GM12878 (cell line): ENCODE results near the gene SCYGR1. TPM values are rescaled to one million over a fixed set of nuclear protein-coding genes. Genes with fewer than 3 reads are reported as not detected.

ENCODE experiments used
- ATAC-seq: fragments of 200-7000 bp; cut with Tn5 transposase; 3 replicates; pipeline ENCODE4 v1.9.1; 2020; ENCODE audit warnings: mild to moderate bottlenecking, moderate library complexity
- BruUV-seq: library from RNA; stranded (reverse); fragments of 400-500 nt; replicated peaks from 2 replicates; lab custom pipeline; 2021; lab: Mats Ljungman, UMichigan
- CTCF ChIA-PET: fragments of 300-600 bp; sonication (Branson Sonifier 250); formaldehyde crosslinking; extraction: SDS; loops from one replicate; lab custom pipeline; 2021; ENCODE audit warnings: inconsistent platforms; lab: Yijun Ruan, JAX
- POLR2A ChIA-PET: fragments of 350-600 bp; formaldehyde crosslinking; extraction: SDS; loops from one replicate; lab custom pipeline; 2021; ENCODE audit warnings: inconsistent platforms; lab: Charles Lee
- RAD21 ChIA-PET: fragments of 300-600 bp; sonication (Branson Sonifier 250); formaldehyde crosslinking; loops from one replicate; lab custom pipeline; 2023; ENCODE audit warnings: antibody characterized with exemption; ENCODE audit not compliant: unreplicated experiment; lab: Charles Lee
- SMC1A ChIA-PET: fragments of 300-600 bp; sonication (Branson Sonifier 250); formaldehyde crosslinking; loops from one replicate; lab custom pipeline; 2023; ENCODE audit not compliant: unreplicated experiment, uncharacterized antibody; lab: Charles Lee
- DNase-seq: peaks from one replicate; pipeline ENCODE4 v3.0.0-alpha.2; 2011; ENCODE audit warnings: low read depth, low spot score
- FAIRE-seq: peaks from 3 replicates; lab custom pipeline; 2011; peaks lifted over from hg19 to GRCh38; lab: Jason Lieb, UNC
- H2AFZ ChIP-seq: 2 replicates; pipeline ENCODE4 v1.6.0; 2011; ENCODE audit warnings: low read depth, low read length, control low read depth; ENCODE audit not compliant: control insufficient read depth
- H3K27ac ChIP-seq: 2 replicates; pipeline ENCODE4 v1.5.1; 2011; ENCODE audit warnings: control low read depth; ENCODE audit not compliant: control insufficient read depth, insufficient read depth
- H3K27me3 ChIP-seq, 2 experiments: replicated peaks in 1 of 2; 2 replicates each; pipeline versions ENCODE4 v1.6.0 to v1.6.1; 2011; ENCODE audit warnings: low read length in 1 of 2; ENCODE audit not compliant: control insufficient read depth in 2 of 2, insufficient read depth in 2 of 2
- H3K36me3 ChIP-seq, 2 experiments: 2 replicates each; pipeline ENCODE4 v1.5.1; 2011; ENCODE audit warnings: low read length in 1 of 2; ENCODE audit not compliant: control insufficient read depth in 2 of 2, insufficient read depth in 2 of 2
- H3K4me1 ChIP-seq: 2 replicates; pipeline ENCODE4 v1.6.1; 2011; ENCODE audit warnings: mild to moderate bottlenecking, low read length, moderate library complexity, mixed read lengths; ENCODE audit not compliant: control insufficient read depth, insufficient read depth
- H3K4me2 ChIP-seq: 2 replicates; pipeline ENCODE4 v1.6.0; 2011; ENCODE audit warnings: control low read depth; ENCODE audit not compliant: control insufficient read depth, insufficient read depth
- H3K4me3 ChIP-seq: fragments of 200-600 bp; sonication (generic); 2 replicates; pipeline ENCODE4 v1.5.1; 2016
- H3K79me2 ChIP-seq: 2 replicates; pipeline ENCODE4 v1.6.0; 2011; ENCODE audit warnings: low read length; ENCODE audit not compliant: control insufficient read depth, insufficient read depth
- H3K9ac ChIP-seq: 2 replicates; pipeline ENCODE4 v1.8.0; 2011; ENCODE audit warnings: low read length, control low read depth, mixed read lengths; ENCODE audit not compliant: control insufficient read depth, insufficient read depth
- H3K9me3 ChIP-seq: replicated peaks from 3 replicates; pipeline ENCODE4 v1.5.1; 2011; ENCODE audit warnings: mild to moderate bottlenecking, low read length; ENCODE audit not compliant: control insufficient read depth, insufficient read depth
- H4K20me1 ChIP-seq: 2 replicates; pipeline ENCODE4 v1.6.0; 2011; ENCODE audit not compliant: control insufficient read depth, insufficient read depth
- BACH1 ChIP-seq: fragments of 450-650 bp; IDR thresholded peaks from 2 replicates; pipeline ENCODE4 v1.6.1; 2017; ENCODE audit warnings: mild to moderate bottlenecking, borderline replicate concordance
- BCL11A ChIP-seq: IDR thresholded peaks from 2 replicates; pipeline ENCODE4 v1.6.1; 2011; ENCODE audit warnings: low read depth, low read length
- BMI1 ChIP-seq: fragments of 450-650 bp; IDR thresholded peaks from 2 replicates; pipeline ENCODE4 v1.6.1; 2016; ENCODE audit warnings: mild to moderate bottlenecking, moderate library complexity, borderline replicate concordance
- BRCA1 ChIP-seq: IDR thresholded peaks from 2 replicates; pipeline ENCODE4 v1.6.1; 2011; ENCODE audit warnings: low read depth, low read length, improper control_type of control experiment
- ESRRA ChIP-seq: IDR thresholded peaks from 2 replicates; pipeline ENCODE4 v1.6.1; 2012; ENCODE audit warnings: mild to moderate bottlenecking, low read length, improper control_type of control experiment
- HDGF ChIP-seq: fragments of 450-650 bp; IDR thresholded peaks from 2 replicates; pipeline ENCODE4 v1.6.1; 2016; ENCODE audit warnings: antibody characterized with exemption
- KDM1A ChIP-seq: fragments of 200-600 bp; sonication (generic); IDR thresholded peaks from 2 replicates; pipeline ENCODE4 v1.6.1; 2016; ENCODE audit warnings: borderline replicate concordance
- MYB ChIP-seq: fragments of 150-350 bp; IDR thresholded peaks from 2 replicates; pipeline ENCODE4 v1.6.1; 2014; ENCODE audit warnings: mild to moderate bottlenecking, low read depth, low read length, borderline replicate concordance
- POLR2AphosphoS5 ChIP-seq: IDR thresholded peaks from 2 replicates; pipeline ENCODE4 v1.6.1; 2011; ENCODE audit warnings: mild to moderate bottlenecking, low read length, inconsistent platforms
- RFX5 ChIP-seq: IDR thresholded peaks from 2 replicates; pipeline ENCODE4 v1.6.1; 2011; ENCODE audit warnings: low read depth, low read length, improper control_type of control experiment
- SMAD5 ChIP-seq: IDR thresholded peaks from 2 replicates; pipeline ENCODE4 v1.6.1; 2016; ENCODE audit warnings: antibody characterized with exemption, low read depth
- SMARCA5 ChIP-seq: fragments of 450-650 bp; IDR thresholded peaks from 2 replicates; pipeline ENCODE4 v1.6.1; 2017; ENCODE audit warnings: mild to moderate bottlenecking
- SMC3 ChIP-seq: IDR thresholded peaks from 2 replicates; pipeline ENCODE4 v1.6.1; 2011; ENCODE audit warnings: low read length, improper control_type of control experiment, borderline replicate concordance
- ZBTB33 ChIP-seq: fragments of 450-650 bp; IDR thresholded peaks from 2 replicates; pipeline ENCODE4 v1.6.1; 2017; ENCODE audit warnings: mild to moderate bottlenecking
- WGBS: methylation state at CpG from one replicate; pipeline ENCODE4 v1.1.6; 2016; ENCODE audit warnings: low lambda C conversion rate; ENCODE audit not compliant: insufficient replicate concordance, insufficient coverage; ENCODE audit errors: missing lambda C conversion rate; 5-methylcytosine and 5-hydroxymethylcytosine counted together
- in situ Hi-C: fragments of 300-500 bp; cut with MboI; formaldehyde crosslinking; loops from 9 replicates; pipeline ENCODE4 v1.14.3; 2018; ENCODE audit warnings: mixed read lengths
- intact Hi-C: fragments of 100-400 bp; cut with micrococcal nuclease; formaldehyde crosslinking; loops from one replicate; pipeline ENCODE4 v1.14.2; 2022; ENCODE audit not compliant: unreplicated experiment
- polyA plus RNA-seq, 11 experiments: library from polyadenylated mRNA; depleted of rRNA in 4 of 11; unstranded in 6 of 11; stranded (reverse) in 5 of 11; fragments of >200 nt; fragmentation: Nextera tagmentation in 4 of 11; fragmentation: Illumina TruSeq in 1 of 11; extraction: Ambion mirVana in 4 of 11; extraction: Trizol in 1 of 11; gene quantifications; 1 replicate in 1 of 11; 2 replicates in 10 of 11; pipeline versions ENCODE4 v1.2.1 to v1.2.3, GENCODE V29; 2011 to 2016; ENCODE audit warnings: inconsistent platforms in 2 of 11, missing spikeins in 2 of 11, low read depth in 1 of 11
- total RNA-seq, 4 experiments: library from RNA; depleted of rRNA in 3 of 4; stranded (reverse); fragments of >200 nt in 3 of 4; fragmentation: Illumina TruSeq in 1 of 4; extraction: Trizol in 1 of 4; gene quantifications; 2 replicates each; pipeline versions ENCODE4 v1.2.1 to v1.2.3, GENCODE V29; 2013 to 2021
- TF ChIP-seq, protein P1 (sequence below): fragments of 450-650 bp; IDR thresholded peaks from 2 replicates; pipeline ENCODE4 v1.6.1; 2017; ENCODE audit warnings: mild to moderate bottlenecking, moderate library complexity
- TF ChIP-seq, protein P2 (sequence below), 3 experiments: IDR thresholded peaks in 2 of 3; conservative IDR thresholded peaks in 1 of 3; 2 replicates each; pipeline ENCODE4 v1.5.1; 2011; ENCODE audit warnings: low read depth in 3 of 3, low read length in 3 of 3, mild to moderate bottlenecking in 3 of 3, control low read depth in 2 of 3, moderate library complexity in 2 of 3, inconsistent platforms in 1 of 3, mixed read lengths in 1 of 3; ENCODE audit not compliant: control insufficient read depth in 2 of 3, insufficient read depth in 1 of 3; ENCODE audit errors: extremely low read depth in 1 of 3
- TF ChIP-seq, protein P3 (sequence below): fragments of 450-650 bp; IDR thresholded peaks from 2 replicates; pipeline ENCODE4 v1.6.1; 2014; ENCODE audit warnings: mild to moderate bottlenecking

Gene SCYGR1
- total and polyA plus RNA-seq, 10 of the 15 experiments (the other 5 are each of a cell fraction or from before 2014, with no cell fraction given): not detected

GRCh38 chr2:227430639-227431038 is 42.9 kb upstream of the SCYGR1 start:
- no peak overlapping the region for H3K4me2 ChIP-seq
- ChIA-PET SMC1A (interaction anchor here (1.3 to 1.8 kb wide), 3 partner anchors 15 to 30 kb away, joined by 3 to 4 read pairs (median 3); no protein-coding TSS in a partner anchor), RAD21 (no interaction called here), POLR2A (no interaction called here), CTCF (no interaction called here)
- BruUV-seq: no TSS peak
- H3K4me3 ChIP-seq: no peak overlapping the region
- no peak overlapping the region for H3K9ac ChIP-seq
- no peak overlapping the region for H3K27ac ChIP-seq
- DNase-seq (no peak), ATAC-seq (no peak), FAIRE-seq (no peak)
- no peaks in the 10 kb centered on the region for H3K36me3 ChIP-seq
- intact Hi-C loops (no loop called here), in situ Hi-C loops (no loop called here)
- TF ChIP-seq, protein P1, sequence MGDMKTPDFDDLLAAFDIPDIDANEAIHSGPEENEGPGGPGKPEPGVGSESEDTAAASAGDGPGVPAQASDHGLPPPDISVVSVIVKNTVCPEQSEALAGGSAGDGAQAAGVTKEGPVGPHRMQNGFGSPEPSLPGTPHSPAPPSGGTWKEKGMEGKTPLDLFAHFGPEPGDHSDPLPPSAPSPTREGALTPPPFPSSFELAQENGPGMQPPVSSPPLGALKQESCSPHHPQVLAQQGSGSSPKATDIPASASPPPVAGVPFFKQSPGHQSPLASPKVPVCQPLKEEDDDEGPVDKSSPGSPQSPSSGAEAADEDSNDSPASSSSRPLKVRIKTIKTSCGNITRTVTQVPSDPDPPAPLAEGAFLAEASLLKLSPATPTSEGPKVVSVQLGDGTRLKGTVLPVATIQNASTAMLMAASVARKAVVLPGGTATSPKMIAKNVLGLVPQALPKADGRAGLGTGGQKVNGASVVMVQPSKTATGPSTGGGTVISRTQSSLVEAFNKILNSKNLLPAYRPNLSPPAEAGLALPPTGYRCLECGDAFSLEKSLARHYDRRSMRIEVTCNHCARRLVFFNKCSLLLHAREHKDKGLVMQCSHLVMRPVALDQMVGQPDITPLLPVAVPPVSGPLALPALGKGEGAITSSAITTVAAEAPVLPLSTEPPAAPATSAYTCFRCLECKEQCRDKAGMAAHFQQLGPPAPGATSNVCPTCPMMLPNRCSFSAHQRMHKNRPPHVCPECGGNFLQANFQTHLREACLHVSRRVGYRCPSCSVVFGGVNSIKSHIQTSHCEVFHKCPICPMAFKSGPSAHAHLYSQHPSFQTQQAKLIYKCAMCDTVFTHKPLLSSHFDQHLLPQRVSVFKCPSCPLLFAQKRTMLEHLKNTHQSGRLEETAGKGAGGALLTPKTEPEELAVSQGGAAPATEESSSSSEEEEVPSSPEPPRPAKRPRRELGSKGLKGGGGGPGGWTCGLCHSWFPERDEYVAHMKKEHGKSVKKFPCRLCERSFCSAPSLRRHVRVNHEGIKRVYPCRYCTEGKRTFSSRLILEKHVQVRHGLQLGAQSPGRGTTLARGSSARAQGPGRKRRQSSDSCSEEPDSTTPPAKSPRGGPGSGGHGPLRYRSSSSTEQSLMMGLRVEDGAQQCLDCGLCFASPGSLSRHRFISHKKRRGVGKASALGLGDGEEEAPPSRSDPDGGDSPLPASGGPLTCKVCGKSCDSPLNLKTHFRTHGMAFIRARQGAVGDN: no peak
- no peak for TF ChIP-seq HDGF
- no peak for TF ChIP-seq BRCA1
- no peak for TF ChIP-seq MYB
- no peak for TF ChIP-seq ZBTB33
- no peak for TF ChIP-seq SMC3
- TF ChIP-seq BMI1: no peak
- TF ChIP-seq, protein P2, sequence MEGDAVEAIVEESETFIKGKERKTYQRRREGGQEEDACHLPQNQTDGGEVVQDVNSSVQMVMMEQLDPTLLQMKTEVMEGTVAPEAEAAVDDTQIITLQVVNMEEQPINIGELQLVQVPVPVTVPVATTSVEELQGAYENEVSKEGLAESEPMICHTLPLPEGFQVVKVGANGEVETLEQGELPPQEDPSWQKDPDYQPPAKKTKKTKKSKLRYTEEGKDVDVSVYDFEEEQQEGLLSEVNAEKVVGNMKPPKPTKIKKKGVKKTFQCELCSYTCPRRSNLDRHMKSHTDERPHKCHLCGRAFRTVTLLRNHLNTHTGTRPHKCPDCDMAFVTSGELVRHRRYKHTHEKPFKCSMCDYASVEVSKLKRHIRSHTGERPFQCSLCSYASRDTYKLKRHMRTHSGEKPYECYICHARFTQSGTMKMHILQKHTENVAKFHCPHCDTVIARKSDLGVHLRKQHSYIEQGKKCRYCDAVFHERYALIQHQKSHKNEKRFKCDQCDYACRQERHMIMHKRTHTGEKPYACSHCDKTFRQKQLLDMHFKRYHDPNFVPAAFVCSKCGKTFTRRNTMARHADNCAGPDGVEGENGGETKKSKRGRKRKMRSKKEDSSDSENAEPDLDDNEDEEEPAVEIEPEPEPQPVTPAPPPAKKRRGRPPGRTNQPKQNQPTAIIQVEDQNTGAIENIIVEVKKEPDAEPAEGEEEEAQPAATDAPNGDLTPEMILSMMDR (IDR thresholded peaks at IDR 0.05 in 2 of 3, conservative IDR thresholded peaks at IDR 0.05 in 1 of 3; ENCODE audit: control insufficient read depth in 2 of 3, extremely low read depth in 1 of 3, insufficient read depth in 1 of 3, low read depth in 3 of 3, low read length in 3 of 3): no peak
- no peak for TF ChIP-seq RFX5
- TF ChIP-seq ESRRA: no peak
- no peak for TF ChIP-seq SMARCA5
- TF ChIP-seq, protein P3, sequence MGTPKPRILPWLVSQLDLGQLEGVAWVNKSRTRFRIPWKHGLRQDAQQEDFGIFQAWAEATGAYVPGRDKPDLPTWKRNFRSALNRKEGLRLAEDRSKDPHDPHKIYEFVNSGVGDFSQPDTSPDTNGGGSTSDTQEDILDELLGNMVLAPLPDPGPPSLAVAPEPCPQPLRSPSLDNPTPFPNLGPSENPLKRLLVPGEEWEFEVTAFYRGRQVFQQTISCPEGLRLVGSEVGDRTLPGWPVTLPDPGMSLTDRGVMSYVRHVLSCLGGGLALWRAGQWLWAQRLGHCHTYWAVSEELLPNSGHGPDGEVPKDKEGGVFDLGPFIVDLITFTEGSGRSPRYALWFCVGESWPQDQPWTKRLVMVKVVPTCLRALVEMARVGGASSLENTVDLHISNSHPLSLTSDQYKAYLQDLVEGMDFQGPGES: no peak
- no peak for TF ChIP-seq BACH1
- TF ChIP-seq BCL11A: no peak
- no peak for TF ChIP-seq SMAD5
- no peak for TF ChIP-seq POLR2AphosphoS5
- TF ChIP-seq KDM1A: no peak
- no peak overlapping the region for H2AFZ ChIP-seq
- H3K4me1 ChIP-seq: no peaks in the 10 kb centered on the region
- WGBS: 82% methylated on average over 3 of the region's 3 CpGs
- H3K9me3 ChIP-seq: peaks cover 8% of the 10 kb centered on the region; the same call in 2 of the 3 replicates
- no peaks in the 10 kb centered on the region for H3K79me2 ChIP-seq
- H3K27me3 ChIP-seq: no peaks in the 10 kb centered on the region
- no peaks in the 10 kb centered on the region for H4K20me1 ChIP-seq
